HAP-1 (cell line): ENCODE data around the gene ZC3H11A.
"Not testable (repeated sequence)": the region's sequence is repeated elsewhere in the genome, so short reads cannot be mapped to it uniquely, and the experiment has no call there.

Experiments
- DNase-seq, 2 experiments: peaks; one replicate each; pipeline ENCODE4 v3.0.0-alpha.2; 2016 to 2020; ENCODE audit warnings: low spot score in 2 of 2
- H3K27me3 ChIP-seq: fragments of 250-450 bp; sonication (Bioruptor Pico); 2 replicates; pipeline ENCODE4 v1.5.1; 2020; ENCODE audit warnings: low read depth, mild to moderate bottlenecking, moderate library complexity
- H3K36me3 ChIP-seq: fragments of 250-450 bp; sonication (Bioruptor Pico); replicated peaks from 2 replicates; pipeline ENCODE4 v1.5.1; 2020; ENCODE audit warnings: mild to moderate bottlenecking
- H3K4me1 ChIP-seq: fragments of 250-450 bp; sonication (Bioruptor Pico); 2 replicates; pipeline ENCODE4 v1.5.1; 2020; ENCODE audit warnings: mild to moderate bottlenecking
- H3K4me3 ChIP-seq: fragments of 250-450 bp; sonication (Bioruptor Pico); 2 replicates; pipeline ENCODE4 v1.5.1; 2020; ENCODE audit warnings: mild to moderate bottlenecking, moderate library complexity
- H3K9me3 ChIP-seq: fragments of 250-450 bp; sonication (Bioruptor Pico); 2 replicates; pipeline ENCODE4 v1.5.1; 2020; ENCODE audit warnings: mild to moderate bottlenecking, moderate library complexity
- in situ Hi-C: fragments of 300-500 bp; cut with MboI; formaldehyde crosslinking; loops from 3 replicates; pipeline ENCODE4 v1.14.3; 2020; ENCODE audit warnings: low sequenced_read_pairs, inconsistent platforms, mixed read lengths

Gene ZC3H11A

GRCh38 chr1:203795441-203796235, at the start of gene ZC3H11A, which contains the start of gene ZBED6:
TSS of gene ZC3H11A (plus strand) at chr1:203795623. CDS start at chr1:203817071, 21,448 bp downstream.
TSS of gene ZBED6 (plus strand) at chr1:203795623. CDS start at chr1:203797523, 1,900 bp downstream.
- Histone ChIP-seq H3K36me3 (peaks cover 32% of the 10 kb centered on the region), H3K4me1 (peaks cover 13% of the 10 kb centered on the region), H3K4me3 (peak within 1 kb of the TSS; percentile 77), H3K9me3 (peaks cover 15% of the 10 kb centered on the region), H3K27me3 (no peaks in the 10 kb centered on the region)
- DNase-seq = peak; percentile 96 to 99
- in situ Hi-C loops = no loop called here

- no peak for DNase-seq
- no peaks in the 10 kb centered on the region for H3K27me3 ChIP-seq
- in situ Hi-C loops = no loop called here
- H3K9me3 ChIP-seq = no peaks in the 10 kb centered on the region
- no peak overlapping the region for H3K4me3 ChIP-seq
- H3K4me1 ChIP-seq = peaks cover 4% of the 10 kb centered on the region; the same call in 1 of the 2 replicates
- no peaks in the 10 kb centered on the region for H3K36me3 ChIP-seq
Measured at GRCh38 chr1:203746281-203746680, 49.1 kb upstream of the ZC3H11A start.

- DNase-seq = peak; percentile 31 to 57
- H3K27me3 ChIP-seq = no peaks in the 10 kb centered on the region
- H3K9me3 ChIP-seq = no peaks in the 10 kb centered on the region
- H3K36me3 ChIP-seq = no peaks in the 10 kb centered on the region
- H3K4me3 ChIP-seq = no peak overlapping the region
- peaks cover 4% of the 10 kb centered on the region; the same call in 1 of the 2 replicates for H3K4me1 ChIP-seq
- in situ Hi-C loops = no loop called here
Measured at GRCh38 chr1:203751051-203751450, 44.4 kb upstream of the ZC3H11A start.

- DNase-seq, in situ Hi-C loops, H3K27me3 ChIP-seq: not testable (repeated sequence)
Measured at GRCh38 chr1:203751618-203752361, 43.6 kb upstream of the ZC3H11A start.

GRCh38 chr1:203754455-203754864, 41.0 kb upstream of the ZC3H11A start:
- Histone ChIP-seq H3K4me1 (peaks cover 4% of the 10 kb centered on the region; the same call in 1 of the 2 replicates), H3K36me3 (no peaks in the 10 kb centered on the region), H3K27me3 (no peaks in the 10 kb centered on the region), H3K4me3 (no peak overlapping the region), H3K9me3 (no peaks in the 10 kb centered on the region)
- DNase-seq = no peak
- in situ Hi-C loops = no loop called here

More at GRCh38 chr1:203751618-203752361, 43.6 kb upstream of the ZC3H11A start:
- H3K4me1 ChIP-seq, H3K36me3 ChIP-seq, H3K4me3 ChIP-seq, H3K9me3 ChIP-seq: not testable (repeated sequence)

GRCh38 chr1:203756036-203756435, 39.4 kb upstream of the ZC3H11A start:
- no peak for DNase-seq
- peaks cover 4% of the 10 kb centered on the region for H3K4me1 ChIP-seq
- H3K9me3 ChIP-seq = no peaks in the 10 kb centered on the region
- in situ Hi-C loops = no loop called here
- no peaks in the 10 kb centered on the region for H3K36me3 ChIP-seq
- H3K4me3 ChIP-seq = no peak overlapping the region
- H3K27me3 ChIP-seq = no peaks in the 10 kb centered on the region

- H3K36me3 ChIP-seq, DNase-seq, H3K4me1 ChIP-seq, H3K27me3 ChIP-seq, H3K4me3 ChIP-seq, in situ Hi-C loops, H3K9me3 ChIP-seq: not testable (repeated sequence)
Measured at GRCh38 chr1:203758749-203759148, 36.7 kb upstream of the ZC3H11A start.

GRCh38 chr1:203760506-203760905, 34.9 kb upstream of the ZC3H11A start:
- no peak for DNase-seq
- H3K9me3 ChIP-seq = no peaks in the 10 kb centered on the region
- H3K27me3 ChIP-seq = no peaks in the 10 kb centered on the region
- H3K36me3 ChIP-seq = no peaks in the 10 kb centered on the region
- no peak overlapping the region for H3K4me3 ChIP-seq
- peaks cover 4% of the 10 kb centered on the region for H3K4me1 ChIP-seq
- in situ Hi-C loops = no loop called here

- in situ Hi-C loops, H3K27me3 ChIP-seq, H3K4me3 ChIP-seq, H3K9me3 ChIP-seq, H3K4me1 ChIP-seq, DNase-seq, H3K36me3 ChIP-seq: not testable (repeated sequence)
Measured at GRCh38 chr1:203761958-203762357, 33.5 kb upstream of the ZC3H11A start.

- DNase-seq = no peak
- Histone ChIP-seq H3K4me3 (no peak overlapping the region), H3K9me3 (no peaks in the 10 kb centered on the region), H3K36me3 (no peaks in the 10 kb centered on the region), H3K27me3 (no peaks in the 10 kb centered on the region), H3K4me1 (peaks cover 4% of the 10 kb centered on the region)
- in situ Hi-C loops = no loop called here
Measured at GRCh38 chr1:203763505-203763904, 31.9 kb upstream of the ZC3H11A start.

- Histone ChIP-seq H3K4me3 (no peak overlapping the region), H3K4me1 (peaks cover 5% of the 10 kb centered on the region), H3K9me3 (no peaks in the 10 kb centered on the region), H3K36me3 (no peaks in the 10 kb centered on the region), H3K27me3 (no peaks in the 10 kb centered on the region)
- in situ Hi-C loops = no loop called here
- no peak for DNase-seq
Measured at GRCh38 chr1:203764105-203765028, 31.1 kb upstream of the ZC3H11A start.

- H3K9me3 ChIP-seq = no peaks in the 10 kb centered on the region
- H3K4me3 ChIP-seq = no peak within 1 kb of the TSS
- no peak for DNase-seq
- no peaks in the 10 kb centered on the region for H3K27me3 ChIP-seq
- peaks cover 2% of the 10 kb centered on the region for H3K4me1 ChIP-seq
- no peaks in the 10 kb centered on the region for H3K36me3 ChIP-seq
- in situ Hi-C loops = no loop called here
Measured at GRCh38 chr1:203765029-203765837, 30.2 kb upstream of the ZC3H11A start, which contains the start of gene LAX1. TSS of gene LAX1 (plus strand) at chr1:203765183. CDS start at chr1:203765566, 383 bp downstream.
